GM12892 (cell line): ENCODE results near the gene CFAP90. TPM values are rescaled to one million over a fixed set of nuclear protein-coding genes. Genes with fewer than 3 reads are reported as not detected.

Source experiments
- DNase-seq: peaks from one replicate; pipeline ENCODE4 v3.0.0; 2011; ENCODE audit not compliant: insufficient read length
- FAIRE-seq: peaks from 2 replicates; lab custom pipeline; 2011; peaks lifted over from hg19 to GRCh38; lab: Jason Lieb, UNC
- POLR2A ChIP-seq: IDR thresholded peaks from 2 replicates; pipeline ENCODE4 v1.6.1; 2011; ENCODE audit warnings: low read depth, low read length, control low read depth
- POLR2AphosphoS5 ChIP-seq: IDR thresholded peaks from 2 replicates; pipeline ENCODE4 v1.6.1; 2011; ENCODE audit warnings: low read depth, low read length, control low read depth
- TAF1 ChIP-seq: IDR thresholded peaks from 2 replicates; pipeline ENCODE4 v1.6.1; 2011; ENCODE audit warnings: low read depth, mild to moderate bottlenecking, control low read depth, low read length, borderline replicate concordance
- polyA plus RNA-seq: library from polyadenylated mRNA; unstranded; fragments of >200 nt; gene quantifications from one replicate; pipeline ENCODE4 v1.2.1, GENCODE V29; 2012; ENCODE audit warnings: missing spikeins, inconsistent platforms; ENCODE audit not compliant: missing spikeins

The CFAP90 gene, protein sequence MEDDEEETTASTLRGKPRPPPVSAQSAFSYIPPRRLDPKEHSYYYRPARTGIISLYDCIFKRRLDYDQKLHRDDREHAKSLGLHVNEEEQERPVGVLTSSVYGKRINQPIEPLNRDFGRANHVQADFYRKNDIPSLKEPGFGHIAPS
- not detected for polyA plus RNA-seq

DNA sequence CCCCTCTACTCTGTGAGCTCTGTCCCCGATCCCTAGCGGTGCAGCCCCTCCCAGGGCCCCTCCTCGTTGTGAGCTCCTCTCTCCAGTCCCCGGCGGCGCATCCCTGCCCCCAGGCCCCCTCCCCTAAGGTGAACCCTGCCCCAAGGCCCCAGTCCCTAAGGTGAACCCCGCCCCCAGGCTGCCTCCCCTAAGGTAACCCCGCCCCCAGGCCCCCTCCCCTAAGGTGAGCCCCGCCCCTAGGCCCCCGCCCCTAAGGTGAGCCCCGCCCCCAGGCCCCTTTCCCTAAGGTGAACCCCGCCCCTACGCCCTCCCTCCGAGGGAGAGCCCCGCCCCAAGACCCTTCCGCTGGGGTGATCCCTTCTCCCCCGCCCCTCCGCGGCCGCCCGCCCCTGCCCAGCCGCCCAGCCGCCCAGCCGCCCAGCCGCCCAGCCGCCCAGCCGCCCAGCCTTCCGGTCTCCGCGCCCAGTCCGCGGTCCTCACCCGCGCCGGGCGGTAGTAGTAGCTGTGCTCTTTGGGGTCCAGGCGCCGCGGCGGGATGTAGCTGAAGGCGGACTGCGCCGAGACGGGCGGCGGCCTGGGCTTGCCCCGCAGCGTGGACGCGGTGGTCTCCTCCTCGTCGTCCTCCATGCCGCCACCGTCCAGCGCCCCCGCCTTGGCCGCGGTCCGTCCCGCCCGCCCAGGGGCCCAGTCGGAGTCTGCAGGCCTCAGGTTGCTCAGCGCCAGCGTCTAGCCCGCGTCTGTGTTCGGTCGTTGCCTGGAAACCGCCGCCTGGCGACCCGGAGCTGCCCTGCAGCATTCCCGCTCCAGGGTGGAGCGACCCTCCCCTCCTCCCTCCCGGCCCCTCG, at the start of gene CFAP90:
TSS of gene CFAP90 (minus strand) at position 739 of the 845 bp plus-strand sequence. CDS start at position 627, 112 bp downstream.
- TF ChIP-seq POLR2A = no peak
- TF ChIP-seq POLR2AphosphoS5 = no peak
- no peak for TF ChIP-seq TAF1
- FAIRE-seq (no peak), DNase-seq (no peak)

DNA sequence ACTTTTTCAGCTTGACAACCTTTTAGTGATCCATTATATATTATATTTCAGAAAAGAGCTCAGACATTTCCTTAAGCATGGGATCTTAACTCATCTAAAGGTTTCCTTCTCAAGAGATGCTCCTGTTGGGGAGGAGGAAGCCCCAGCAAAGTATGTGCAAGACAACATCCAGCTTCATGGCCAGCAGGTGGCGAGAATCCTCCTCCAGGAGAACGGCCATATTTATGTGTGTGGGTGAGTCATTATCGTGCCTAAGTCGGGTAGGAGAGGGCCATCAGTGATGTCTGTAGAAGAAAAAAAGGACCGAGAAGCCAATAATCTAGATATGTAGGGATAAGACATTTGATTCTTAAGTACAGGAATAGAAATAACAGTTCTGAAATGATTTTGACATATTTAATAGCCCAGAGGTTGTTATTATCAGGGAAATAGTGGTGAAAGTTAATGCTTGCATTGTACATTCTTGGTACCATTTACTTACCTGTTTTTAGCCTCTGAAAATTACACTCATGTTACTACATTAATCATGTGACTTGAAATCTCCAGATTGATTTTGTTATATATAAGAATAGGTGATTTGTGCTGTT, 46.2 kb upstream of the CFAP90 start:
- no peak for DNase-seq
- FAIRE-seq = peak; percentile 17
- TF ChIP-seq TAF1 (no peak), POLR2AphosphoS5 (no peak), POLR2A (no peak)

DNA sequence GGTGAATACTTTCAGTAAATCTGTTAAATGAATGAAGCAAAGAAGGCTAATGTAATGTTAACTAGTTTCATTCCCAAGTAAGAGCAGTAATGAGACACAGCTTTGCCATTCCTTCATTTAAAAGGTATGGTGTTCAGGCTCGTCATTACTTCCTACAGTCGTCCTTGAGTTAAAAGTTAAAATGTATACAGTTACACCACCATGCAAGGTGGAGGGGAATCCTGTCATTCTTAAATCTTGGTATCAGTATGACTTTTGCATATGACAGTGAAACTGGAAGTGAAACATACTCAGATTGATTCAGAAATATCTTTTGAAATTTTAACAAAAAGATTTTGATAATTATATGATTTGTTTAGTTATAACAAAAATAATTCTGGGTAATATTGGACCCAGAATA, 43.9 kb upstream of the CFAP90 start:
- peak; percentile 56 for FAIRE-seq
- TF ChIP-seq POLR2A (no peak), TAF1 (no peak), POLR2AphosphoS5 (no peak)
- DNase-seq = no peak

DNA sequence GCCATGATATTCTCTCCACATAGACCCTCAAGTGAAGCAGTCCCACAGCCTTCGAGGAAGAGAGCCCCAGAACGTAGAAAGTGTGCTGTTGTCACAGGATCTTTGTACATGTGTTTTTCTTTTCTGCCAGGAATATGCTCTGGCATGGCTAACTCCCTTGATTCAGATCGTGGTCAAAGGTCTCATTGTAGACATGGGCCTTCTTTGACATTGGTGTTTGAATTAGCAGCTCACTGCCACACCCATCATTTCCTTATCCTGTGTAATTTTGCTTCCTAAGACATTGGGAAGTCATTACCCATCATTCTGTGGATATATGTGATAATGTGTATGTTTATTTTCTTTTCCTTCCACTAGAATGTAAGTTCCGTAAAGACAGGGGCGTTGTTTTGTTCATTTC, 43.5 kb upstream of the CFAP90 start:
- TF ChIP-seq TAF1 (no peak), POLR2A (no peak), POLR2AphosphoS5 (no peak)
- no peak for DNase-seq
- FAIRE-seq = peak; percentile 44

DNA sequence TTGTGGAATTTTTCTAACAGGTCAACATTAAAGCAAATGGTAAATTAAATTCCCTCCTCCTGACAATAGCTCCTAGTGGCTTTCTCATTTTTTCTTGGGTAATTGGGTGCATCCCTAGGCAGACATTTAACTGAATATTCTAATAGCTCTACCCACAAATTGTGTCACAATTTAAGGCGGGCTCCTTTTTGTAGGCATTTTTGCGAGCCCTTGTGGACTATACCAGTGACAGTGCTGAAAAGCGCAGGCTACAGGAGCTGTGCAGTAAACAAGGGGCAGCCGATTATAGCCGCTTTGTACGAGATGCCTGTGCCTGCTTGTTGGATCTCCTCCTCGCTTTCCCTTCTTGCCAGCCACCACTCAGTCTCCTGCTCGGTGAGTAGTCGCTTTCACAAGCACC, 38.0 kb upstream of the CFAP90 start:
- no peak for DNase-seq
- no peak for TF ChIP-seq POLR2AphosphoS5
- no peak for TF ChIP-seq TAF1
- TF ChIP-seq POLR2A = no peak
- no peak for FAIRE-seq

GRCh38 chr5:7886849-7887475, 36.0 kb upstream of the CFAP90 start:
- TF ChIP-seq POLR2A (no peak), TAF1 (no peak)
- FAIRE-seq (peak; percentile 9), DNase-seq (no peak)

DNA sequence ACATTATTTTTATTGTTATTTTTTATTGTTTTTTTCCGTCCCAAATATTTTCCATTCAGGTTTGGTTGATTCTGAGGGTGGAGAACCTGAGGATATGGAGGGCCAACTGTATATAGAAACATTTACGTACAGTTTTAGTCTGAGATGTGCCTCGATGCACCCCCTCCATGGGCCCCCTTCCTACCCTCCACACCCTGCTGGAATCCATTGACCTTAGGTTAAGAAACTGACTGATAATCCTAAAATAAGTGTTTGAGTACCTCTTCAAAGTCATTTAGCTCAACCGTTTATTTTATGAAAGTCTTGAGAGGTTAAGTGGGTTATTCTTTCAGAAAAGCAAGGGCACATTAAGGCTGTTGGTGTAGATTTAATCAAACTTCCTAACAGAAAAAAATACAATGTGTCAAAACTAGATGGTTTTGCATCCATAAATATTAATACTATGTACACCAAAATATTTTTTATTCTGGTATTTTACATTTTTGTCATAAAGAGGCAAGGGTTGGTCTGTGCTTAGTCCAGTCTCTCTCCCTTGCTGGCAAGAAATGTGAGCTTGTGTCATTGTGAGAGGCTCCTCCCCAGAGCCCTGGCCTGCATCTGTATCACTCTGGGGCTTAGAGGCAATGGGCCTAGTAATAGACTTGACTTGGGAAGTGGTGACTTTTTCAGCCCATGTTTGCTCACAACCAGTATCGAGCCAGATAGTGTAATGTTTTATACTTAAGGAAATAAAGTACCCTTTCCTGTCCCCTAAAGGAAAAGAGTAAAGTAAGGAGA, 33.7 kb upstream of the CFAP90 start:
- DNase-seq (no peak), FAIRE-seq (no peak)
- no peak for TF ChIP-seq POLR2A
- TF ChIP-seq POLR2AphosphoS5 = no peak
- TF ChIP-seq TAF1 = no peak

DNA sequence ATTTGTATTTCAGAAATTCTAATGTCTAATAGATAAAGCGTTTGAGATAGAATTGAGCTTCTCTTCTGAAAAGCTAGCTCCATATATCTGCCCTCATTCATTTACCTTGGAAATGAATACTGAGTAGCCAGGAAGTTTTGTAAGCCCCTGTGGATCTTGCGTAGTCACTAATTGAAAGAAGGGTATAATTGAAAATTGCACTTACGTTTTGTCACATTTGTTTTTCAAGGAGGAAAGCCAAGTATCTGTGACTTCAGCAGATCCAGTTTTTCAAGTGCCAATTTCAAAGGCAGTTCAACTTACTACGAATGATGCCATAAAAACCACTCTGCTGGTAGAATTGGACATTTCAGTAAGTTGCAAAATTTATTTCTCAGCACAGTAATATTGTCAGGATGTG, 32.0 kb upstream of the CFAP90 start:
- TF ChIP-seq TAF1 (no peak), POLR2A (no peak), POLR2AphosphoS5 (no peak)
- FAIRE-seq (no peak), DNase-seq (no peak)

GRCh38 chr5:7881816-7882215, 30.9 kb upstream of the CFAP90 start:
- FAIRE-seq (no peak), DNase-seq (no peak)
- TF ChIP-seq POLR2AphosphoS5 (no peak), POLR2A (no peak), TAF1 (no peak)

DNA sequence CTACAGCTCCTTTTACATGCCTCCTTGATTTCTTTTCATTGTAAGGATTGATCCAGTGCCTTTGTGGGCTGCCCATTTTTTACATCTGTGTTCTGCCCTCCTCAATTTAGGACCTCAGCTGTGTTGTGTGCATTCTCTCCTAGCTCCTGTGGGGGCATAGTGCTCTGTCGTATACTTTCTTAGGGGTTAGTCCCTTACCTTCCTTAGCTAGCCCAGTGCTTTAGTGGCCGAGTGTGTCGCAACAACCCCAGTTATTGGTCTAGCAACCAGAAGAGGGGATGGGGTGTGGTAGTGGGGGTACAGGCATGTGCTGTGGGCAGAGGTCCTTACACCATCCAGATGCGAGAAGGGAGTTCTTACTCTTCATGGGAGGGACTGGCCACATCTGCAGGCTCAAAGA, 30.2 kb upstream of the CFAP90 start:
- no peak for DNase-seq
- TF ChIP-seq POLR2A (no peak), POLR2AphosphoS5 (no peak), TAF1 (no peak)
- FAIRE-seq = no peak
